Stimulated activated CD8-positive, alpha-beta memory T cell treated with anti-CD3 and anti-CD28 coated beads, Interleukin-2, amount 100 ng/mL, for 1 hour (primary cell): Measurements from ENCODE around the gene POLR2H.

Source experiments
- DNase-seq, 2 donors: peaks; one replicate each; pipeline ENCODE4 v3.0.0-alpha.2; 2020; ENCODE audit warnings: low read depth in 2 of 2

The POLR2H gene

GRCh38 chr3:184361532-184361931, at the start of gene POLR2H, which contains the start of gene CLCN2:
Gene POLR2H, plus strand, starts transcription at chr3:184361710. Its CDS starts 1,783 bp downstream, at chr3:184363493.
Gene CLCN2, minus strand, starts transcription at chr3:184361605. Its CDS starts 126 bp downstream, at chr3:184361479.
- DNase-seq: no peak

- DNase-seq: peak; percentile 87 to 88
Measured at GRCh38 chr3:184314363-184314699, 47.2 kb upstream of the POLR2H start, which contains the start of gene EIF4G1. Gene EIF4G1, plus strand, starts transcription at chr3:184314606. Its CDS starts 1,191 bp downstream, at chr3:184315797.

- peak; percentile 27 to 51 for DNase-seq
Measured at GRCh38 chr3:184314700-184315542, 46.6 kb upstream of the POLR2H start.

GRCh38 chr3:184315543-184315867, 46.0 kb upstream of the POLR2H start:
- DNase-seq: no peak

- DNase-seq: no peak
Measured at GRCh38 chr3:184315871-184316661, 45.4 kb upstream of the POLR2H start.

- DNase-seq: no peak
Measured at GRCh38 chr3:184316792-184317191, 44.7 kb upstream of the POLR2H start.

GRCh38 chr3:184317201-184317600, 44.3 kb upstream of the POLR2H start:
- DNase-seq: no peak

GRCh38 chr3:184320104-184320445, 41.4 kb upstream of the POLR2H start:
- no peak for DNase-seq

GRCh38 chr3:184321666-184322065, 39.8 kb upstream of the POLR2H start:
- no peak for DNase-seq

- no peak for DNase-seq
Measured at GRCh38 chr3:184322731-184323487, 38.6 kb upstream of the POLR2H start.

GRCh38 chr3:184323696-184324095, 37.8 kb upstream of the POLR2H start:
- no peak for DNase-seq

GRCh38 chr3:184325269-184325668, 36.2 kb upstream of the POLR2H start:
- no peak for DNase-seq

- DNase-seq: no peak
Measured at GRCh38 chr3:184325715-184326369, 35.7 kb upstream of the POLR2H start.

- no peak for DNase-seq
Measured at GRCh38 chr3:184327171-184327570, 34.3 kb upstream of the POLR2H start.

- DNase-seq: no peak
Measured at GRCh38 chr3:184328516-184328915, 33.0 kb upstream of the POLR2H start.

GRCh38 chr3:184332370-184333090, 29.0 kb upstream of the POLR2H start:
- no peak for DNase-seq

- no peak for DNase-seq
Measured at GRCh38 chr3:184333190-184333589, 28.3 kb upstream of the POLR2H start.

- DNase-seq: no peak
Measured at GRCh38 chr3:184333700-184334099, 27.8 kb upstream of the POLR2H start.

GRCh38 chr3:184334470-184335158, 26.9 kb upstream of the POLR2H start:
- DNase-seq: peak in 1 of 2 donors; percentile 11

- no peak for DNase-seq
Measured at GRCh38 chr3:184335291-184335660, 26.2 kb upstream of the POLR2H start.
